Peyer's patch (tissue), 4 donors: ENCODE measurements around the gene IGF1. TPM values are rescaled to one million over a fixed set of nuclear protein-coding genes. Genes with fewer than 3 reads are reported as not detected.

Experiments
- DNase-seq, 3 donors: peaks; one replicate each; pipeline ENCODE4 v3.0.0-alpha.2; 2017 to 2019
- H3K27ac ChIP-seq, 4 donors: fragments of 200-600 bp; sonication (generic); one replicate each; pipeline ENCODE4 v1.5.1; 2016 to 2019
- H3K27me3 ChIP-seq, 2 donors: fragments of 200-600 bp; sonication (generic); one replicate each; pipeline ENCODE4 v1.5.1; 2019
- H3K36me3 ChIP-seq, 3 donors: fragments of 200-600 bp; sonication (generic); one replicate each; pipeline ENCODE4 v1.5.1; 2016 to 2019
- H3K4me1 ChIP-seq, 4 donors: fragments of 200-600 bp; sonication (generic); one replicate each; pipeline ENCODE4 v1.5.1; 2016 to 2019
- H3K4me3 ChIP-seq, 4 donors: fragments of 200-600 bp; sonication (generic); 1 replicate in 3 of 4; 2 replicates in 1 of 4; pipeline ENCODE4 v1.5.1; 2016 to 2019; ENCODE audit warnings: mild to moderate bottlenecking in 1 of 4
- H3K9me3 ChIP-seq, 4 donors: fragments of 200-600 bp; sonication (generic); one replicate each; pipeline ENCODE4 v1.5.1; 2016 to 2019; ENCODE audit warnings: mild to moderate bottlenecking in 1 of 4
- CTCF ChIP-seq, 6 experiments: fragments of 450-650 bp in 4 of 6; fragments of 200-600 bp in 2 of 6; sonication (generic) in 1 of 6; IDR thresholded peaks; one replicate each; pipeline ENCODE4 v1.5.1; 2017 to 2019; ENCODE audit warnings: antibody characterized with exemption in 6 of 6, mild to moderate bottlenecking in 3 of 6, moderate library complexity in 1 of 6
- POLR2A ChIP-seq, 2 donors: fragments of 450-650 bp; IDR thresholded peaks; one replicate each; pipeline ENCODE4 v1.5.1; 2017; ENCODE audit warnings: antibody characterized with exemption in 2 of 2, mild to moderate bottlenecking in 2 of 2, moderate library complexity in 2 of 2
- total RNA-seq, 4 donors: library from RNA; depleted of rRNA; stranded (reverse); fragments of >200 nt; gene quantifications; one replicate each; pipeline ENCODE4 v1.1.0, GENCODE V29; 2016

The IGF1 gene
- total RNA-seq, 4 donors from 2014 or later = 4.0 to 21.5 (median 6.3) TPM

DNA sequence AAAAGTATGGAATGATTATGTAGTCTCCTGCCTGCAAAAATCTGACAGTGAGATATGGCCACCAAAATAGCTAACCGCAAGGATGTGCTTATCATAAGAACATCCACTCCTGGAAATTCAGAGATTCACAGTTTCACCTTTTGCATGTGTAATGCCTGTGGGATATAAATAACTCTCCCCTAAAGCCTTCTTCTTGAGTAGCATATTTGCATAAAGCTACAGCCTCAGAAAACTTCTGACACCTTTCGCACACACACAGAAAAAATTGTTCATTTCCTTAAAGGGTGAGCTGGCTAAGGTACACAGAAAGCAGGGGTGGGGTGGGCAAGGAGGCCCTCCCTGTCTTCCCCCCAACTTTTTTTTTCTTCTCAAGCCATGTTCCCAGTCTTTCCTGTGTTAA is 3.1 kb upstream of the IGF1 start:
- Histone ChIP-seq H3K9me3 (no peaks in the 10 kb centered on the region), H3K27me3 (no peaks in the 10 kb centered on the region), H3K4me1 (peaks cover 0 to 5% (median 0%) of the 10 kb centered on the region in 4 donors), H3K36me3 (no peaks in the 10 kb centered on the region), H3K4me3 (no peak overlapping the region), H3K27ac (peak overlapping the region in 2 of 4 donors; percentile 40 to 46)
- no peak for DNase-seq
- TF ChIP-seq POLR2A (IDR thresholded peaks at IDR 0.05) = no peak
- TF ChIP-seq CTCF (IDR thresholded peaks at IDR 0.05) = no peak

- H3K36me3 ChIP-seq = no peaks in the 10 kb centered on the region
- no peaks in the 10 kb centered on the region for H3K9me3 ChIP-seq
- no peak for TF ChIP-seq CTCF (IDR thresholded peaks at IDR 0.05)
- TF ChIP-seq POLR2A (IDR thresholded peaks at IDR 0.05) = no peak
- H3K27ac ChIP-seq = no peak overlapping the region
- no peak overlapping the region for H3K4me3 ChIP-seq
- H3K27me3 ChIP-seq = no peaks in the 10 kb centered on the region
- H3K4me1 ChIP-seq = peaks cover 0 to 5% (median 0%) of the 10 kb centered on the region in 4 donors
- no peak for DNase-seq
Observed at GRCh38 chr12:102481705-102482425, 1.5 kb upstream of the IGF1 start.

- H3K4me1 ChIP-seq = peaks cover 0 to 5% (median 0%) of the 10 kb centered on the region in 4 donors
- DNase-seq = no peak
- H3K27ac ChIP-seq = peak overlapping the region; percentile 12 to 71 (median 34)
- TF ChIP-seq CTCF (IDR thresholded peaks at IDR 0.05) (no peak), POLR2A (IDR thresholded peaks at IDR 0.05) (no peak)
- H3K36me3 ChIP-seq = no peaks in the 10 kb centered on the region
- H3K27me3 ChIP-seq = no peaks in the 10 kb centered on the region
- peak overlapping the region in 2 of 4 donors; percentile 7 to 24 for H3K4me3 ChIP-seq
- H3K9me3 ChIP-seq = no peaks in the 10 kb centered on the region
Observed at GRCh38 chr12:102479939-102480338, 424 bp downstream of the IGF1 start.

GRCh38 chr12:102479099-102479885 is 1.1 kb downstream of the IGF1 start:
- Histone ChIP-seq H3K27me3 (no peaks in the 10 kb centered on the region), H3K27ac (peak overlapping the region; percentile 34 to 71 (median 45)), H3K4me1 (peaks cover 0 to 5% (median 0%) of the 10 kb centered on the region in 4 donors), H3K4me3 (peak overlapping the region in 3 of 4 donors; percentile 12 to 25 (median 24)), H3K36me3 (no peaks in the 10 kb centered on the region), H3K9me3 (no peaks in the 10 kb centered on the region)
- TF ChIP-seq CTCF (IDR thresholded peaks at IDR 0.05) (no peak), POLR2A (IDR thresholded peaks at IDR 0.05) (no peak)
- peak in 2 of 3 donors; percentile 25 to 48 for DNase-seq

- Histone ChIP-seq H3K9me3 (no peaks in the 10 kb centered on the region), H3K27me3 (no peaks in the 10 kb centered on the region), H3K4me3 (peak overlapping the region in 2 of 4 donors; percentile 24 to 25), H3K4me1 (peaks cover 0 to 5% (median 0%) of the 10 kb centered on the region in 4 donors), H3K27ac (peak overlapping the region; percentile 34 to 71 (median 45)), H3K36me3 (no peaks in the 10 kb centered on the region)
- DNase-seq = peak in 2 of 3 donors; percentile 62 to 72
- no peak for TF ChIP-seq CTCF (IDR thresholded peaks at IDR 0.05)
- no peak for TF ChIP-seq POLR2A (IDR thresholded peaks at IDR 0.05)
Observed at GRCh38 chr12:102478405-102479098, 1.8 kb downstream of the IGF1 start.
